H1 (cell line): ENCODE data around the gene DNAJC17. TPM values are rescaled to one million over a fixed set of nuclear protein-coding genes. Genes with fewer than 3 reads are reported as not detected.

Experiments
- CTCF ChIA-PET: fragments of 300-600 bp; sonication (Branson Sonifier 250); formaldehyde crosslinking; loops from one replicate; lab custom pipeline; 2021; ENCODE audit not compliant: partially characterized antibody; lab: Charles Lee
- POLR2A ChIA-PET: fragments of 300-600 bp; sonication (Branson Sonifier 250); formaldehyde crosslinking; loops from one replicate; lab custom pipeline; 2021; ENCODE audit warnings: inconsistent platforms; ENCODE audit not compliant: partially characterized antibody; lab: Charles Lee
- DNase-seq, 2 experiments: peaks; one replicate each; pipeline versions ENCODE4 v3.0.0 to v3.0.0-alpha.2; 2010 to 2022; ENCODE audit warnings: low spot score in 2 of 2, low read depth in 1 of 2, mixed read lengths in 1 of 2
- FAIRE-seq: peaks from 2 replicates; lab custom pipeline; 2011; peaks lifted over from hg19 to GRCh38; lab: Jason Lieb, UNC
- H2AFZ ChIP-seq: 2 replicates; pipeline ENCODE4 v1.8.1; 2012; ENCODE audit warnings: low read length, inconsistent platforms
- H2AK5ac ChIP-seq: 2 replicates; pipeline ENCODE4 v1.6.1; 2013; ENCODE audit warnings: low read depth, low read length
- H2BK120ac ChIP-seq: replicated peaks from 2 replicates; pipeline ENCODE3; 2013; ENCODE audit warnings: low read depth, low read length, inconsistent platforms
- H2BK12ac ChIP-seq: 2 replicates; pipeline ENCODE4 v1.6.1; 2013; ENCODE audit warnings: low read depth, low read length
- H2BK15ac ChIP-seq: 2 replicates; pipeline ENCODE4 v1.6.1; 2013; ENCODE audit warnings: low read length
- H2BK20ac ChIP-seq: 2 replicates; pipeline ENCODE4 v1.6.1; 2013; ENCODE audit warnings: low read length
- H2BK5ac ChIP-seq: 2 replicates; pipeline ENCODE4 v1.6.1; 2013; ENCODE audit warnings: low read depth, low read length
- H3K14ac ChIP-seq: 2 replicates; pipeline ENCODE4 v1.6.1; 2013; ENCODE audit warnings: inconsistent platforms; ENCODE audit not compliant: insufficient read length
- H3K18ac ChIP-seq: 2 replicates; pipeline ENCODE4 v1.6.1; 2013; ENCODE audit warnings: low read length; ENCODE audit errors: extremely low read depth
- H3K23ac ChIP-seq: 2 replicates; pipeline ENCODE4 v1.6.1; 2013; ENCODE audit warnings: inconsistent platforms; ENCODE audit not compliant: insufficient read length
- H3K23me2 ChIP-seq: 2 replicates; pipeline ENCODE4 v1.6.1; 2013; ENCODE audit warnings: low read depth, low read length
- H3K27ac ChIP-seq: 2 replicates; pipeline ENCODE4 v1.6.1; 2011; ENCODE audit warnings: low read depth, low read length, inconsistent platforms
- H3K27me3 ChIP-seq, 4 experiments: replicated peaks in 1 of 4; 1 replicate in 1 of 4; 2 replicates in 3 of 4; pipeline versions ENCODE4 v1.6.1 to v1.8.1; 2011 to 2013; ENCODE audit warnings: low read length in 3 of 4, mild to moderate bottlenecking in 3 of 4, inconsistent platforms in 2 of 4, mixed read lengths in 2 of 4, moderate library complexity in 1 of 4; ENCODE audit not compliant: control insufficient read depth in 3 of 4, insufficient read depth in 3 of 4; ENCODE audit errors: extremely low read depth in 1 of 4
- H3K36me3 ChIP-seq, 4 experiments: 2 replicates each; pipeline versions ENCODE4 v1.6.1 to v1.8.1; 2011 to 2013; ENCODE audit warnings: mild to moderate bottlenecking in 4 of 4, low read length in 3 of 4, moderate library complexity in 2 of 4, control low read depth in 1 of 4, inconsistent platforms in 1 of 4; ENCODE audit not compliant: insufficient read depth in 4 of 4, control insufficient read depth in 2 of 4
- H3K4ac ChIP-seq: replicated peaks from 2 replicates; pipeline ENCODE3; 2013; ENCODE audit warnings: low read length, low read depth, mixed read lengths, inconsistent platforms; ENCODE audit not compliant: insufficient read length
- H3K4me1 ChIP-seq, 4 experiments: replicated peaks in 1 of 4; 1 replicate in 1 of 4; 2 replicates in 3 of 4; pipeline versions ENCODE4 v1.6.1 to v1.8.1; 2011 to 2013; ENCODE audit warnings: low read length in 3 of 4, inconsistent platforms in 2 of 4, mixed read lengths in 1 of 4; ENCODE audit not compliant: insufficient read depth in 4 of 4, control insufficient read depth in 3 of 4
- H3K4me2 ChIP-seq, 2 experiments: 2 replicates each; pipeline versions ENCODE4 v1.6.1 to v1.8.1; 2011 to 2013; ENCODE audit warnings: low read depth in 2 of 2, low read length in 2 of 2, control low read depth in 1 of 2, inconsistent platforms in 1 of 2, mild to moderate bottlenecking in 1 of 2; ENCODE audit not compliant: insufficient read depth in 1 of 2
- H3K4me3 ChIP-seq, 4 experiments: fragments of 200-600, 300-600 bp in 1 of 4; sonication (generic), shearing (Covaris generic), sonication (Bioruptor Twin) in 1 of 4; 2 replicates each; pipeline versions ENCODE4 v1.5.1 to v1.8.1; 2011 to 2016; ENCODE audit warnings: low read length in 4 of 4, low read depth in 3 of 4, control low read depth in 2 of 4, inconsistent platforms in 2 of 4, mild to moderate bottlenecking in 2 of 4, mixed read lengths in 1 of 4, moderate library complexity in 1 of 4; ENCODE audit not compliant: insufficient read depth in 2 of 4; ENCODE audit errors: extremely low read depth in 1 of 4
- H3K56ac ChIP-seq: replicated peaks from 2 replicates; pipeline ENCODE3; 2013; ENCODE audit warnings: low read depth, mild to moderate bottlenecking, mixed read lengths, low read length, inconsistent platforms; ENCODE audit not compliant: insufficient read length
- H3K79me1 ChIP-seq: 2 replicates; pipeline ENCODE4 v1.6.1; 2013; ENCODE audit warnings: low read depth, low read length, control low read depth
- H3K79me2 ChIP-seq, 2 experiments: 2 replicates each; pipeline versions ENCODE4 v1.6.1 to v1.8.1; 2012 to 2013; ENCODE audit warnings: low read length in 2 of 2, mild to moderate bottlenecking in 2 of 2, inconsistent platforms in 1 of 2; ENCODE audit not compliant: insufficient read depth in 2 of 2, control insufficient read depth in 1 of 2
- H3K9ac ChIP-seq, 4 experiments: replicated peaks in 1 of 4; 1 replicate in 1 of 4; 2 replicates in 3 of 4; pipeline versions ENCODE4 v1.6.1 to v1.8.1; 2011 to 2013; ENCODE audit warnings: low read depth in 3 of 4, low read length in 3 of 4, control low read depth in 2 of 4, mild to moderate bottlenecking in 2 of 4, moderate library complexity in 2 of 4, inconsistent platforms in 1 of 4; ENCODE audit errors: extremely low read depth in 1 of 4
- H3K9me3 ChIP-seq, 2 experiments: 2 replicates each; pipeline versions ENCODE4 v1.6.1 to v1.8.1; 2012 to 2013; ENCODE audit warnings: mild to moderate bottlenecking in 2 of 2, moderate library complexity in 2 of 2, control low read depth in 1 of 2, inconsistent platforms in 1 of 2, low read depth in 1 of 2, low read length in 1 of 2, mixed read lengths in 1 of 2; ENCODE audit not compliant: insufficient read depth in 2 of 2
- H4K20me1 ChIP-seq, 2 experiments: replicated peaks in 1 of 2; 2 replicates each; pipeline versions ENCODE3 to v1.8.1; 2011 to 2013; ENCODE audit warnings: inconsistent platforms in 2 of 2, low read length in 2 of 2, mild to moderate bottlenecking in 1 of 2; ENCODE audit not compliant: insufficient read depth in 2 of 2, control insufficient read depth in 1 of 2
- H4K5ac ChIP-seq: 2 replicates; pipeline ENCODE4 v1.6.1; 2013; ENCODE audit warnings: low read length, low read depth, mixed read lengths, inconsistent platforms; ENCODE audit not compliant: insufficient read length
- H4K8ac ChIP-seq: 2 replicates; pipeline ENCODE4 v1.8.0; 2013; ENCODE audit warnings: mild to moderate bottlenecking, moderate library complexity, low read length, inconsistent platforms; ENCODE audit not compliant: insufficient read depth; ENCODE audit errors: extremely low read depth
- H4K91ac ChIP-seq: replicated peaks from 2 replicates; pipeline ENCODE3; 2013; ENCODE audit warnings: low read length, mixed read lengths, inconsistent platforms; ENCODE audit not compliant: insufficient read length
- FOSL1 ChIP-seq: IDR thresholded peaks from 2 replicates; pipeline ENCODE4 v1.6.1; 2011; ENCODE audit warnings: mild to moderate bottlenecking, low read depth, low read length, moderate library complexity; ENCODE audit not compliant: insufficient read depth
- HDAC6 ChIP-seq: IDR thresholded peaks from one replicate; pipeline ENCODE4 v1.7.1; 2012; ENCODE audit warnings: low read depth, mild to moderate bottlenecking, inconsistent platforms, low read length, moderate library complexity
- JUN ChIP-seq: IDR thresholded peaks from 2 replicates; pipeline ENCODE4 v1.6.1; 2011; ENCODE audit warnings: low read depth, mild to moderate bottlenecking, improper control_type of control experiment, low read length
- JUND ChIP-seq: IDR thresholded peaks from 2 replicates; pipeline ENCODE4 v1.6.1; 2011; ENCODE audit warnings: mild to moderate bottlenecking, improper control_type of control experiment, low read length
- MAX ChIP-seq: IDR thresholded peaks from 2 replicates; pipeline ENCODE4 v1.6.1; 2012; ENCODE audit warnings: inconsistent platforms
- POU5F1 ChIP-seq: IDR thresholded peaks from 2 replicates; pipeline ENCODE4 v1.6.1; 2011; ENCODE audit warnings: low read depth, mild to moderate bottlenecking, low read length, moderate library complexity
- RAD21 ChIP-seq, 2 experiments: IDR thresholded peaks in 1 of 2; conservative IDR thresholded peaks in 1 of 2; 2 replicates each; pipeline ENCODE4 v1.6.1; 2011; ENCODE audit warnings: low read depth in 2 of 2, low read length in 2 of 2, improper control_type of control experiment in 1 of 2, inconsistent platforms in 1 of 2, mild to moderate bottlenecking in 1 of 2, moderate library complexity in 1 of 2
- SIRT6 ChIP-seq: IDR thresholded peaks from one replicate; pipeline ENCODE4 v1.7.1; 2012; ENCODE audit warnings: low read length, inconsistent platforms
- TAF1 ChIP-seq: IDR thresholded peaks from 2 replicates; pipeline ENCODE4 v1.6.1; 2011; ENCODE audit warnings: mild to moderate bottlenecking, low read depth, low read length
- ZNF274 ChIP-seq: IDR thresholded peaks from 2 replicates; pipeline ENCODE4 v1.7.0; 2012; ENCODE audit warnings: low read length, borderline replicate concordance; ENCODE audit errors: extremely low read depth
- WGBS, 2 experiments: shearing (Covaris generic) in 1 of 2; methylation state at CpG; one replicate each; pipeline versions ENCODE4 v1.1.6 to v1.1.7; 2013 to 2015; ENCODE audit warnings: low lambda C conversion rate in 2 of 2, mixed read lengths in 2 of 2, inconsistent platforms in 1 of 2, low coverage in 1 of 2, missing lambda C conversion rate in 1 of 2; ENCODE audit not compliant: insufficient replicate concordance in 2 of 2, insufficient coverage in 1 of 2, insufficient read length in 1 of 2; ENCODE audit errors: extremely low coverage in 1 of 2, missing lambda C conversion rate in 1 of 2; 5-methylcytosine and 5-hydroxymethylcytosine counted together
- polyA plus RNA-seq, 7 experiments: library from polyadenylated mRNA; depleted of rRNA in 3 of 7; stranded (reverse) in 5 of 7; unstranded in 2 of 7; fragments of >200 nt in 5 of 7; fragments of 200-250 nt in 2 of 7; gene quantifications; 1 replicate in 5 of 7; 2 replicates in 1 of 7; 4 replicates in 1 of 7; pipeline versions ENCODE4 v1.2.1 to v1.2.3, GENCODE V29; 2011 to 2013; ENCODE audit warnings: missing spikeins in 2 of 7, mixed read lengths in 2 of 7
- total RNA-seq: library from RNA; stranded (reverse); fragmentation: NEBNext Ultra II Directional; extraction: Animal tissue kit (Norgen Biotek cat#: 25700); gene quantifications from 2 replicates; pipeline ENCODE4 v1.2.1, GENCODE V29; 2021
- TF ChIP-seq, protein P1 (sequence below), 3 experiments: IDR thresholded peaks; 1 replicate in 2 of 3; 2 replicates in 1 of 3; pipeline versions ENCODE4 v1.5.1 to v1.6.1; 2011; ENCODE audit warnings: low read length in 3 of 3, mild to moderate bottlenecking in 3 of 3, inconsistent platforms in 2 of 3, low read depth in 1 of 3, moderate library complexity in 1 of 3; ENCODE audit not compliant: insufficient read depth in 1 of 3; ENCODE audit errors: control extremely low read depth in 1 of 3

DNAJC17 gene
- total and polyA plus RNA-seq, 2 of the 8 experiments (the other 6 are each of a cell fraction or from before 2014, with no cell fraction given), result 39.5 to 45.4 TPM

DNA sequence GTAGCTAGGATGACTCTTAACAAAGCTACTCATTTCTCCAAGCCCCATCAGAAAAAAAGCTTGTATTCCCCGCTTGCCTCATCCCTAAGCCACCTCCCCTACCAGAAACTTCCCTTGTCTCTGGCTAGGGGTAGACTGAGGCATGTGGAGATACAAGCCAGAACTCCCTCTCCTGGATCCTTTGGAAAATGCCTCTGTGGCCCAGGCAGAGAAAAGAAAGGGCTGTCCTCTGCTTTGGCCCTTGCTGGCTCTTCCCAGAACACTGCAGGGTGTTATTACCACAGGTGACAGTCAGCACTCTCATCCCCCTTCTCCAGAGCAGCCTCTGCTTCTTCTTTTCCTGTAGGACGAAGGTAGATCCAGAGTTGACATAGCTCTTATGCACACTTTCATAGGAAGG, 67.4 kb downstream of the DNAJC17 start:
- CTCF ChIA-PET, result interaction anchor here (0.6 to 4.2 kb wide), 27 partner anchors 9 to 504 kb away, joined by 3 to 22 read pairs (median 4); partner anchors contain the start of genes DLL4, RAD51 and VPS18
- H2BK20ac ChIP-seq, result no peak overlapping the region
- H3K79me2 ChIP-seq, result no peaks in the 10 kb centered on the region
- peaks cover 0 to 1% of the 10 kb centered on the region in 2 experiments for H4K20me1 ChIP-seq
- H3K18ac ChIP-seq, result no peak overlapping the region
- no peak overlapping the region for H3K14ac ChIP-seq
- H3K27me3 ChIP-seq, result no peaks in the 10 kb centered on the region
- peak overlapping the region; percentile 23 to 31; a peak in 1 of 4 replicates for H3K4me2 ChIP-seq
- no peak overlapping the region for H3K23ac ChIP-seq
- H3K4me3 ChIP-seq, result no peak overlapping the region
- no peaks in the 10 kb centered on the region for H3K79me1 ChIP-seq
- H3K9me3 ChIP-seq, result no peaks in the 10 kb centered on the region
- no peak overlapping the region for H4K8ac ChIP-seq
- H4K91ac ChIP-seq, result no peak overlapping the region
- no peak overlapping the region for H2BK15ac ChIP-seq
- no peak overlapping the region for H3K4ac ChIP-seq
- no peak overlapping the region for H2BK120ac ChIP-seq
- H2AFZ ChIP-seq, result no peak overlapping the region
- 85% methylated on average over 2 of the region's 2 CpGs; no CpG with 5 or more reads in 1 of the 2 experiments for WGBS, 2 experiments
- no peak overlapping the region for H2AK5ac ChIP-seq
- DNase-seq, result no peak
- peak overlapping the region; percentile 30 for H3K27ac ChIP-seq
- POLR2A ChIA-PET, result interaction anchor here (0.7 to 2.3 kb wide), 14 partner anchors 8 to 154 kb away, joined by 3 to 9 read pairs (median 4); partner anchors contain the start of genes GCHFR, RAD51 and VPS18
- peaks cover 12 to 20% (median 17%) of the 10 kb centered on the region in 4 experiments for H3K4me1 ChIP-seq
- no peak for FAIRE-seq
- H3K9ac ChIP-seq, result no peak overlapping the region
- peaks cover 3 to 27% (median 20%) of the 10 kb centered on the region in 4 experiments; a peak in 6 of 8 replicates for H3K36me3 ChIP-seq
- H4K5ac ChIP-seq, result no peak overlapping the region
- H3K23me2 ChIP-seq, result no peaks in the 10 kb centered on the region
- 0 out of 2 replicates have a peak overlapping the region, but pooled peaks have one; percentile 46 for H2BK5ac ChIP-seq
- H2BK12ac ChIP-seq, result no peak overlapping the region
- H3K56ac ChIP-seq, result no peak overlapping the region
- TF ChIP-seq, protein P1, sequence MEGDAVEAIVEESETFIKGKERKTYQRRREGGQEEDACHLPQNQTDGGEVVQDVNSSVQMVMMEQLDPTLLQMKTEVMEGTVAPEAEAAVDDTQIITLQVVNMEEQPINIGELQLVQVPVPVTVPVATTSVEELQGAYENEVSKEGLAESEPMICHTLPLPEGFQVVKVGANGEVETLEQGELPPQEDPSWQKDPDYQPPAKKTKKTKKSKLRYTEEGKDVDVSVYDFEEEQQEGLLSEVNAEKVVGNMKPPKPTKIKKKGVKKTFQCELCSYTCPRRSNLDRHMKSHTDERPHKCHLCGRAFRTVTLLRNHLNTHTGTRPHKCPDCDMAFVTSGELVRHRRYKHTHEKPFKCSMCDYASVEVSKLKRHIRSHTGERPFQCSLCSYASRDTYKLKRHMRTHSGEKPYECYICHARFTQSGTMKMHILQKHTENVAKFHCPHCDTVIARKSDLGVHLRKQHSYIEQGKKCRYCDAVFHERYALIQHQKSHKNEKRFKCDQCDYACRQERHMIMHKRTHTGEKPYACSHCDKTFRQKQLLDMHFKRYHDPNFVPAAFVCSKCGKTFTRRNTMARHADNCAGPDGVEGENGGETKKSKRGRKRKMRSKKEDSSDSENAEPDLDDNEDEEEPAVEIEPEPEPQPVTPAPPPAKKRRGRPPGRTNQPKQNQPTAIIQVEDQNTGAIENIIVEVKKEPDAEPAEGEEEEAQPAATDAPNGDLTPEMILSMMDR (IDR thresholded peaks at IDR 0.05; ENCODE audit: control extremely low read depth in 1 of 3, insufficient read depth in 1 of 3, low read depth in 1 of 3, low read length in 3 of 3), result peak; percentile 6 to 61 (median 37)
- TF ChIP-seq SIRT6 (no peak), HDAC6 (no peak), FOSL1 (no peak), TAF1 (no peak), JUN (no peak), ZNF274 (no peak), POU5F1 (no peak), MAX (no peak), RAD21 (IDR thresholded peaks at IDR 0.05 in 1 of 2, conservative IDR thresholded peaks at IDR 0.05 in 1 of 2; ENCODE audit: low read depth in 2 of 2, low read length in 2 of 2) (peak; percentile 32 to 50; a peak in 3 of 4 replicates), JUND (no peak)
